Muscle of arm (tissue), 12 donors: ENCODE measurements around the gene PSMD14. TPM values are rescaled to one million over a fixed set of nuclear protein-coding genes. Genes with fewer than 3 reads are reported as not detected.

ENCODE experiments used
- DNase-seq: peaks from one replicate; pipeline ENCODE4 v3.0.0-alpha.2; 2013
- polyA plus RNA-seq, 12 donors: library from polyadenylated mRNA; unstranded; fragments of 120-200 nt; gene quantifications; one replicate each; pipeline ENCODE4 v1.2.1, GENCODE V29; 2013; ENCODE audit not compliant: insufficient read length in 12 of 12

The PSMD14 gene
- polyA plus RNA-seq, 12 donors, result 20.8 to 50.5 (median 47.2) TPM; not detected in 1

DNA sequence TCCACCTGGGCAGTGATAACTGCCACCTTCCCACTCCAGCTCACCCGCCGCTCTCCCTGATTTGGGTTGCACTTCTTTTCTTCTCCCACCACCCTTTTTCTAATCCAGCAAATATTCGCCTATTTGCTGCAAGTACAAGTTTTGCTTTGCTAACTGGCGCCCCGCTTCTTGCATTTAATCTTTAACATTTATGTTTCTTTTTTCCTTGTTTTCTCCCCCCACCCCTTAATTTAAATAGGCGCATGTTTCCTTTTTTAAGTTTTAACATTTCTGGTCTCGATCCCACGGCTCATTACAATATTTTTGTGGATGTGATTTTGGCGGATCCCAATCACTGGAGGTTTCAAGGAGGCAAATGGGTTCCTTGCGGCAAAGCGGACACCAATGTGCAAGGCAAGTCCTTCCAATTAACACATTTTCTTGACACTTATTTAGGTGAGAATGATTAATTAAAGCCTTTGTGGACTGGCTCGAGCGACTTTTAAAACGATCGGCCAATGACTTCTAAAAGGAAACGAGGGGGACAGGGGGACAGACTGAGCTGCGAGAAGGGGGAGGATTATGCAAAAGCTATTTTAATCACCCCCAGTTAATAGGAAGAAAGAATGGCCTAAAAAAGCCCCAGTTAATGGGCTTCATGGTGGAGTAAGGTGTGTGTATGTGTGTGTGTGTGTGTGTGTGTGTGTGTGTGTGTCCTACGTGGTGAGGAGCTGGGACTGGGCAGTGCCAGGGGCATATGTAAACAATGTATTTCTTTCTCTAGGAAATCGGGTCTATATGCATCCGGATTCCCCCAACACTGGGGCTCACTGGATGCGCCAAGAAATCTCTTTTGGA lies 109.4 kb downstream of the PSMD14 start:
- DNase-seq, result no peak

DNA sequence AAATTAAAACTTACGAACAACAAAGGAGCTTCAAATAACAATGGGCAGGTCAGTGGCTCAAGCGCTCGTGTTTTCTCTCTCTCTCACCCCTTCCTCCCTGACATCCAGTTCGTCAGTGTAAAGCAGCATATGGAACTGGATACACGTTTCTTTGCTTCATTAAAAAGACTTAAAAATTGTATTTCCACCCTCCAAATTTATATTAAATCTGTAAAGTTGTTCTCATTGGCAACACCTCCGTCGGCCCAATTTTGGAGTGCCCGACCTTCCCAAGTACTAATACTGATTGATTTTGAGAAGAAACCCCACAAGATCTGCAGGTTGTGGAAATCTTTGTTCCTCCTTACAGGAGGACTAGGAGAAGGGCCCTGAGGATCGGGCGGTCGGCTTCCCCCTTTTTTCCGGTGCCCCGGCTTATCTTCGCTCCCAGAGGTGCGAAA lies 110.1 kb downstream of the PSMD14 start:
- DNase-seq, result no peak

DNA sequence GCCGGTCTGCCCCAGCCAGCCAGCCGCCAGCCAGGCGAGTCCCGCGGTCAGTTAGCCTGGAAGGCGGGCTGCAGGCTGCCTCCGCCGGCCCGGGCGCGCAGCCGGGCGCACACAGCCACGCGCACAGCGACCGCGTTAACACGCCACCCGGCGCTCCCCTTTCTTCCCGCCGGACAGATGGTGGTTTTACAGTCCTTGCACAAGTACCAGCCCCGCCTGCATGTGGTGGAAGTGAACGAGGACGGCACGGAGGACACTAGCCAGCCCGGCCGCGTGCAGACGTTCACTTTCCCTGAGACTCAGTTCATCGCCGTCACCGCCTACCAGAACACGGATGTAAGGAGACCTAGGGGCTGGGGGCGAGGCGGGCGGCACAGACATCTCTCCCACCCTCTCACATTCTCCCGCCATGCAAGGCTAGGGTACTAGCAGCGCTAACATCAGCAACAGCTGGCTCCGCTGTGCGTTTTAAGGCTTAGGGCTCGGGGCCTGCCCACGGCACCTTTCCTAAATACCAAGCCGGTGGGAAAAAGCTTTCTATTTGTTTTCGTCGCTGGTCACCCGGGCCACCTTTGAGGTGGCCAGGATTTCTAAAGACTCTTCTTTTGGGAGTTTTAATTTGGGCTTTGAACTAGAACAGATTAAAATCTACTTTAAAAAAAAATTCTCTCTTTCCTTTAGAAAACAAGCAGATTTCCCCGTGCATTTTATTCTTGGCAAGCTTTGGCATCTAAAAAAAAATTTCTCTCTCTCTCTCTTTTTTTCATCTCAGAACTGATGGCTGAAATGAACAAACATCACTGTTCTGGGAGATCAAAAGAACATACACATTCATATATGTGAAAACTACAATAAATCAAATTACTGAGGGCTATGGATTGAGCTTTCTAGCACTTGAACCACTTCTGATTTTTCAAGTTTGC lies 110.8 kb downstream of the PSMD14 start:
- no peak for DNase-seq

DNA sequence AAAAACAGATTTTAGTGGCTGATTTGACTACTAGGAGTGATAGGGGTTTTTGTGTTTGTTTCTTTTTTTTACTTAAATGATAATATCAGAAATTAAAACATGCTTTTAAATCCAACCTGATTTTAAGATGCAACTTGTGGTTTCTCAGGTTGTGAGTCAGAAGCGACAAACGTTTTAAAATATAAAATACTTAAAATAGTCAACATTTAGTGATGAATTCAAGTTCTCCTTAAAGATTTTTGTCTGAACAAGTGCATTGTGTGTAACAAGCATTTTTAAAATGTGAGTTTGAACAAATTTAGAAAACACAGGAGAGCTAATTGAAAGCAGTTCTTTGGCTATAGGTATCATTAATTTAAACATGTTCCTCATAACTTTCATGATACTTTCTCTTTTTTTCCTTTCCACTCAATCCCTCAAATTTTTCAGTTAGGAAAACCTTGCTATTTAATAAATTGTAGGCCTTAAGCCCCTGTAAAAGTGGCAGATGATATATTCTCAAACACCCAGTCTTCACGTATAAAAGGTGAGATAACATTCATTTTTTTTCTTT lies 111.5 kb downstream of the PSMD14 start:
- DNase-seq, result no peak

DNA sequence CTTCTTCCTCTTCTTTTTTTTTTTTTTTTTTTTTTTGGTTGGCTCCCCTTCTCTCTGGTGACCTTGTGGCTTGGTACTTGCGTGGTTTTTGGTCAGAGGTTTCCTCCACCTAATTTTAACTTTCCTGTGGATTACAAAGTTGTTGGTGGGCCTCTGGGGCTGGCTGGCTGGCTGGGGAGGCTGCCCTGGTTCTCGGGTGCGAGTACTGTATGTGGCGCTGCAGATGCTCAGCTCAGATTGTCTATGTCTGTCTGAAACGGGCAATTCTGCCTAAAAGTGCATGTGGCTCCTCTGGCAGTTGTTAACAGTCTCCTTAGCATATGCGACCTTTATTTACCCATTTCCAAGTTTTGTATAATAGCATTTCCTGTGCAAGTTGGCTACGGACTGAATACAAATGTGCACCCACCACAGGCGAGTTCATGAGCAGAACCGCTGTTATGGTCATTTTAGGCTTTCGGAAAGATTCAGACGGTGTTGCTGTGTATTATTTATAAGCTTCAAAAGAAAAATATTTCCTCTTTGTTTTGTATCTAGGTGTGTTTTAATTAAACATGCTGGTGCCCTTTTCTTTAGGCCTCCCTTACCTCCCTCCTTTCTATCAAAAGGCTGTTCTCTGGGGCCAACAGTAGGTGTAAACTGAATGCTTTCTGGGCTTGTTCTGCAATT lies 112.3 kb downstream of the PSMD14 start:
- DNase-seq, result no peak

DNA sequence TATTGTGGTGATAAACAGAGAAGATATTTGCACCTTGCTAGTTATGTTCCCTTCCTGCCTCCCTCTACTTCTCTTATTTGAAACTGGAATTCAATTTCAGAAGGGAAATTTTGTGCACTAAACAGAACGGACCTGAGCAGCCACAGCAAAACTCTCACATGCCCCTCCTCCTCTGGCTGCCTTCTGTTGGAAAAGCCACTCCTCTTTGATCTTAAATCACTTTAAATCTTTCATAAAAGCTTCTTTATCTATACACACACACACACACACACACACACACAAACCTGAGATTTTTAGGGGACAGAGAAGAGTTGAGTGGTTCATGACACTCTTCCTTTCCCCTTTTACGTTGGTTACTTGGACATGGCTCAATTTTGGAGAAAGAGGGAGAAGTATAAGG lies 113.5 kb downstream of the PSMD14 start:
- DNase-seq, result no peak

DNA sequence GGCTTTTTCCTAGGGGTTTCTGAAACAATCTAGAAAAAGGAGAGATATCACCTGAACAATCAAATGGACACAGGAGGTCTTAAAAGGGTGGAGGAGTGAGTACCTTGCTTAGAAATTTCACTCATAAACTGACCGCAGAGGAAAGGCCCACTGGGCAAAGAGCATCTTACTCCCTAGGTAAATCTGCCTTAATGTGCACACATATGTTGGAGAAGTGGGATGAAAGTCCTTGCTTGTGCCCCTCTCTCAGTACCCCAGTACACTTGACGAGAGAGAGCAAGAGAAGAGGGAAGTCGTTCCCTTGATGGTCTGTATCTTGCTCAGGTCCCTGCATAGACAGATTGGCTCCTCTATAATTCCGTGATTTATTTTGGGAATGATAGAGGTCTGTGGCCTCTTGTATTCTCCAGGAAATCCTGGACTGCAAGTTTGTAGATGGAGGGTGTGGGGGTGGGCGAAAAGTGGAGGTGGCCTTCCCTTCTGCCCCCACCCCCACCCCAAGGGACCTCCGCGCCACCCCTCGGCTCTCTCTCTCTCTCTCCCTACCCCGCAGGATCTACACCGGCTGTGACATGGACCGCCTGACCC lies 114.7 kb downstream of the PSMD14 start:
- DNase-seq, result no peak

DNA sequence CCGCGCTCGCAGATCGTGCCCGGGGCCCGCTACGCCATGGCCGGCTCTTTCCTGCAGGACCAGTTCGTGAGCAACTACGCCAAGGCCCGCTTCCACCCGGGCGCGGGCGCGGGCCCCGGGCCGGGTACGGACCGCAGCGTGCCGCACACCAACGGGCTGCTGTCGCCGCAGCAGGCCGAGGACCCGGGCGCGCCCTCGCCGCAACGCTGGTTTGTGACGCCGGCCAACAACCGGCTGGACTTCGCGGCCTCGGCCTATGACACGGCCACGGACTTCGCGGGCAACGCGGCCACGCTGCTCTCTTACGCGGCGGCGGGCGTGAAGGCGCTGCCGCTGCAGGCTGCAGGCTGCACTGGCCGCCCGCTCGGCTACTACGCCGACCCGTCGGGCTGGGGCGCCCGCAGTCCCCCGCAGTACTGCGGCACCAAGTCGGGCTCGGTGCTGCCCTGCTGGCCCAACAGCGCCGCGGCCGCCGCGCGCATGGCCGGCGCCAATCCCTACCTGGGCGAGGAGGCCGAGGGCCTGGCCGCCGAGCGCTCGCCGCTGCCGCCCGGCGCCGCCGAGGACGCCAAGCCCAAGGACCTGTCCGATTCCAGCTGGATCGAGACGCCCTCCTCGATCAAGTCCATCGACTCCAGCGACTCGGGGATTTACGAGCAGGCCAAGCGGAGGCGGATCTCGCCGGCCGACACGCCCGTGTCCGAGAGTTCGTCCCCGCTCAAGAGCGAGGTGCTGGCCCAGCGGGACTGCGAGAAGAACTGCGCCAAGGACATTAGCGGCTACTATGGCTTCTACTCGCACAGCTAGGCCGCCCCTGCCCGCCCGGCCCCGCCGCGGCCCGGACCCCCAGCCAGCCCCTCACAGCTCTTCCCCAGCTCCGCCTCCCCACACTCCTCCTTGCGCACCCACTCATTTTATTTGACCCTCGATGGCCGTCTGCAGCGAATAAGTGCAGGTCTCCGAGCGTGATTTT lies 115.5 kb downstream of the PSMD14 start:
- DNase-seq, result no peak

DNA sequence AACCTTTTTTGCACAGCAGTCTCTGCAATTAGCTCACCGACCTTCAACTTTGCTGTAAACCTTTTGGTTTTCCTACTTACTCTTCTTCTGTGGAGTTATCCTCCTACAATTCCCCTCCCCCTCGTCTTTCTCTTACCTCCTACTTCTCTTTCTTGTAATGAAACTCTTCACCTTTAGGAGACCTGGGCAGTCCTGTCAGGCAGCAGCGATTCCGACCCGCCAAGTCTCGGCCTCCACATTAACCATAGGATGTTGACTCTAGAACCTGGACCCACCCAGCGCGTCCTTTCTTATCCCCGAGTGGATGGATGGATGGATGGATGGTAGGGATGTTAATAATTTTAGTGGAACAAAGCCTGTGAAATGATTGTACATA lies 116.2 kb downstream of the PSMD14 start:
- no peak for DNase-seq

DNA sequence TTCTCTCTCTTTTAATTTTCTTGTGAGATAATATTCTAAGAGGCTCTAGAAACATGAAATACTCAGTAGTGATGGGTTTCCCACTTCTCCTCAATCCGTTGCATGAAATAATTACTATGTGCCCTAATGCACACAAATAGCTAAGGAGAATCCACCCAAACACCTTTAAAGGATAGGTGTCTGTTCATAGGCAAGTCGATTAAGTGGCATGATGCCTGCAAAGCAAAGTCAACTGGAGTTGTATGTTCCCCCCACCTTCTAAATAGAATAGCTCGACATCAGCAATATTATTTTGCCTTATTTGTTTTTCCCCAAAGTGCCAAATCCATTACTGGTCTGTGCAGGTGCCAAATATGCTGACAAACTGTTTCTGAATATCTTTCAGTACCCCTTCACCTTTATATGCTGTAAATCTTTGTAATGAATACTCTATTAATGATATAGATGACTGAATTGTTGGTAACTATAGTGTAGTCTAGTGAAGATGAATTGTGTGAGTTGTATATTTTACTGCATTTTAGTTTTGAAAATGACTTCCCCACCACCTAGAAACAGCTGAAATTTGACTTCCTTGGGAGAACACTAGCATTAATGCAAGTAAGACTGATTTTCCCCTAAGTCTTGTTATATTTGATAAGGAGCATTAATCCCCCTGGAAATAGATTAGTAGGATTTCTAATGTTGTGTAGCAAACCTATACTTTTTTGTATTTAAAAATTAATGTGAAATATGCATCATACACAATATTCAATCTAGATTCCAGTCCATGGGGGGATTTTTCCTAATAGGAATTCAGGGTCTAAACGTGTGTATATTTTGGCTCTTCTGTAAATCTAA lies 116.9 kb downstream of the PSMD14 start:
- no peak for DNase-seq

DNA sequence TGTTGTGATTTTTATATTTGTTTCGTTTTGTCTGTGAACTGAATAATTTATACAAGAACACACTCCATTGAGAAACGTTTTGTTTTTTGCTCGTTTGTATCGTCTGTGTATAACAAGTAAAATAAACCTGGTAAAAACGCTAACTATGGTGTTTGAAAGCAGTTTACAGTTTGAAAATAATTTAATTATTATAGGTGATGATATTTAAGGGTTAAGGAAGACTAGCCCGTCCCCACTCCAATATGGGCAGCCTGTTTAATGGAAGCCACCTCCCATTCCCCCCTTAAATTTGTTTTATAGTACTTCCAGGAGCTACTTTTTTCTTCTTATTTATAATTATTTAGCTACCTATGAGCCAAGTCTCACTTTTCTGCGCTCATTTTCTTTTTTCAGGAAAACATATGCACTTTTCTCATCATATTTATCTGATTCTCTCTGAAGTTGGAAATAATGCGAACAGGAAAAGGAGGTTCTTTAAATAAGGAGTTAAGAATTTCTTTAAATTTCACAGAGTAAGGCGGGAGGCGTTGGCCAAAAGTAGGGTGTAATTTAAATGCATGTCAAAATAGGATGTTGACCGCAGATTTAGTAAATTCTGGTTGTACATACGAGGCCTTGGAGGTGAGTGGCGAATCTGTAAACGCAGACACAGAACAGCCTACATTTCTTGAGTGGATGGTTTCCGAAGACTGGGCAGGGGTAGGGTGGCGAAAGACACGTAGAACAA lies 117.7 kb downstream of the PSMD14 start:
- no peak for DNase-seq

DNA sequence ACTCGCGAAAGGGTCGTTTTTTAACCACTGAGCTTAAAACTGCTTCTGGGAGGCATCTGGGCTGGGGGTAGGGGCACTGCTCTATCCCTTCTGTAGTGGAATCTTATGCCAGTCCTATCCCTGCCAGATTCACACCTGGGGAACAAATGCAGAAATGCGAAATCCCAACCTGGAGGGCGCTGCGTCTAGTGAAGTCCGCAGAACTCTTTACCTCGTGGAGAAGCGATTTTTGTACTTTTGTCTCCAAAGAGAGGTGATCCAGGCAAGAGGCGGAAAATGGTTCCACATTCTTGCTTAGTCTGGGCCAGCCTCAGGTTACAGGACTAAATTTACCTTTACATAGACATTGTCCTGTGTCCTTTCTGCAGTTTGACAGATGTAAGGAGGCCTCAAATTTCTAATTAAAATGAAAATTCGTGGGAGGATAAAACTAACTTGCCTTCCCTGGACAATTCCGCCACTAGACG lies 118.3 kb downstream of the PSMD14 start:
- DNase-seq, result no peak

DNA sequence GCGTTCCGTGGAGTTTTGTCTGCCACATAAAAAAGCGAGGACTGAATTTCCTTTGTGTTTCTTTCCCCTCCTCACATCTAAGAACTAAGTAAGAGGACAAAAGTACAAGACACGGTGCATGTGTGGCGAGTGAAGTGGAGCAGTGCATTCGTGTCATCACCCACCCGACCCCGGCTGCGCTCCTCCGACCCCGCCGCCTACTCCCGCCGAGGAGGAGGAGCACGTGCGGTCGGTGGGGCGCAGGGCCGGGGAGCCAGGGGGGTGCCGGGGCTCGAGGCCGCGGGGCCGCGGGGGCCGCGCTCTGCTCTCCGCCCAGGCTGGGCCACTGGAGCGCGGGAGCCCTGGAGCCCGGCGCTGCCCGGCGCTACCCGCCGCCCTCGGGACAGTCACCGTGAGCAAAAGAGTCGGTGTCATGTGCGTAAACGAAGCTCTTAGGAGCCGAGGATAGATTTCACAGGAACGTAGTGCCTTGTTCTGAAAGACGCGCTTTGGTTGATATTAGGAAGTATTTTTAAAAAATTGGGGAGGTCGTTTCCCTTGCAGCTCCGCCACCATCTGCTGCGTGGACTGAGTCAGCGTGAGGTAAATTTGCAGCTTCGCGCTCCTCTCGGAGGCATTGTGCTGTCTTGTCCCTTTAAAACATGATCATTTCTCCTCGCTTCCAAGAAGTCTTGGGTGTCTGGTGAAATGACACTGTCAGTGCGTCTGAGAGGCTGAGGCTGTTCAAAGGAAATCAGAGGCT lies 118.9 kb downstream of the PSMD14 start:
- DNase-seq, result no peak

DNA sequence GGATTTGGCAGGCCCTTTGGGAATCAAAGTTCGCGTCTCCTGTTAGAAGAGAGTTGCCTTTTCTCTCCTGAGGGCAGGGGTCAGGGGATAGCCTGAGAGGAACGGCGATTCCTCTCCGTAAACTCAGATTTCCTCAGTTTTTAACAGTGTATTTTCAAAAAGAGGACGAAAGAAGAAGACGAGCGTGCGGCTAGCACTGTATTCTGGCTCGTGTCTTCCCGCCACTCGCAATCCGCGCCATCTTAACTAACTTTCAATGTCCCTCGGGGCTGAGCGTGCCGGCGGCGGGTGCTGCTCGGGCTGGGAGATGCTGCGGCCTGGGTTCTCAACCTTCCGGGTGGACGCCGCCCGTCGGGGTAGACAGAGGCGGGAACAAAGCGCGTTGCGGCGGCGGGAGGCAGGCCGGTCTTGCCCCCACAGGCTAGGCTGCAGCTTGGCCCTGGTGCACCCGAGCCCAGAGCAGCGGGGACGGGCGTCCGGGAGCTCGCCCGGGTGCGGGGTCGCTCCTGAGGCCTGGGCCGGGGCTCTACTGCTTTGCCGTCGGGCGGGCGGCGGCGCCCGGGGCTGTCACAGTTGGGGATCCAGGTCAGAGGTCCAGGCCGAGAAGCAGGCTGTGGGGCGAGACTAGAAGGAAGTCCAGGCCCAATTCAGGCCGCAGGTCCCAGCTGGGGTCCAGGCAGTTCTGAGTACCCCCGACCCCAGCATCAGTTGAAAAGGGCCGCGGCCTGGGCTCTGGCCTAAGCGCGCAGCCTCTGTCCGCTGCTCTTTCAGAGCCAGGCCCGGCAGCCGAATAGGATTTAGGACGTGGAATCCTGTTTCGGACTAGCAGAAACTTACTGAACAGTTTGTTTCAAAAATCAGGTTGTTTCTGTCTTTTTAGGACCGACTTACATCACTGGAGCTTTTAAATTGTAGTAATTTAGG lies 119.7 kb downstream of the PSMD14 start:
- no peak for DNase-seq

DNA sequence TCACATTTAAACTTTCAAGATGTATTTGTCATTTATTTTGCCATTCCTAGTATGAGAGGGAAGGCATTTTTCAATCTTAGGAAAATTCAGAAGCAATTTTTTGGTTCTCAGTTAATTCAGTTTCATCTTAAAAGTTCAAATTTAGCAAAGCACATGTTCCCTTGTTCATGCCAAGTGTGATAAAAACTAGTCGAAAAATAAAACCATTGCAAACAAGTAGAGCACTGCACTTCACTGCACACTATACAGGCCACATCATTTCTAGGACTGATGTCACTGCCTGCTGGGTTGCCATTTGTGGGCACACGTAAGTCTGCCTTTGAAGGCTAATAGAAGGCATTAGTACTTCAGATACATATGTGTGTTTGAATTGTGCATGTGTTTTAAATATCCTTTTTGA lies 122.2 kb downstream of the PSMD14 start:
- no peak for DNase-seq

DNA sequence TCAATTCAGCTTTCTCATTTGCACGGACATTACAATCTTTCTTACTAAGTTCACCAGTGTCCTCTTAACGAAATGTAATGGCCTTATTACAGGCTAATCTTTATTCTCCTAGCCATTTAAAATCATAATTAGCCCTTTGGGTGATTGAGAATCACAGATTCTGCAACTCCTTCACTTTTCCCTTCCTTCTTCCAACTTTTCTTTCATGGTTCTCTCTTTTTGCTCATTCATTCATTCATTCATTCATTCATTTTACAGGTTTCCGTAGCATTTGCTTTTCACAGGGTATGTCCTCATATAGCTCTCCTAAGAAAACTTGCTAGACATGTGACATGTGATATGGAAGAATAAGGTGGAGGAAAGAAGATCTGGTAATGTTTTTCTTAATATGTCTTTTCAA lies 123.9 kb downstream of the PSMD14 start:
- DNase-seq, result no peak

DNA sequence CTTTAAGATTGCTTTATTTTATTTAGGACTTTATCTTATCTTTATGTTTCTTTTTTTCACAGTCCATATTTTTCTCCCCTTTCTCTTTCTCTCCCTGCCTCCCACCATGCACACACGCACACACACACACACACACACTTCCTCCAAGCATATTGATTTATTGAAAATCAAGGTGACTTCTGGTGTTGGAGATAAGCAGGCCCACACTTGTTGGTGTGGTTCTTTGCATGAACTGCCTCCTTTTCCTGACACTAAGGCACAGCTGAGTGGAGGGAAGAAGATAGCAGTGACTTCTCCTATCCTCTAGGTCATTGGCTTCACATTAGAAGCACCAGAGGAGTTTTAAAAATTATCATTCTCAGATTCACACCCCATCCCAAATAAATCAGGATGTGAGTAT lies 125.9 kb downstream of the PSMD14 start:
- DNase-seq, result no peak
